Bronchial epithelial cell (primary cell): Measurements from ENCODE around the gene SLC16A9. TPM values are rescaled to one million over a fixed set of nuclear protein-coding genes. Genes with fewer than 3 reads are reported as not detected.

Source experiments
- DNase-seq: peaks from one replicate; pipeline ENCODE4 v3.0.0-alpha.2; 2010; ENCODE audit warnings: low read depth
- FAIRE-seq: peaks from 2 replicates; lab custom pipeline; 2011; peaks lifted over from hg19 to GRCh38; lab: Jason Lieb, UNC
- H3K27me3 ChIP-seq: 2 replicates; pipeline ENCODE4 v1.5.1; 2011; ENCODE audit warnings: low read length; ENCODE audit not compliant: control insufficient read depth, insufficient read depth
- H3K36me3 ChIP-seq: 2 replicates; pipeline ENCODE4 v1.5.1; 2011; ENCODE audit warnings: low read length; ENCODE audit not compliant: control insufficient read depth, insufficient read depth
- H3K4me3 ChIP-seq: 2 replicates; pipeline ENCODE4 v1.5.1; 2011; ENCODE audit warnings: mild to moderate bottlenecking, low read depth, low read length, control low read depth
- total RNA-seq: library from RNA; depleted of rRNA; stranded (reverse); fragments of >200 nt; gene quantifications from 2 replicates; pipeline ENCODE4 v1.2.1, GENCODE V29; 2014
- TF ChIP-seq, protein P1 (sequence below): IDR thresholded peaks from 2 replicates; pipeline ENCODE4 v1.5.1; 2011; ENCODE audit warnings: mild to moderate bottlenecking, moderate library complexity, low read length, control low read depth, inconsistent platforms; ENCODE audit not compliant: insufficient read depth, severe bottlenecking

Gene SLC16A9
- total RNA-seq, 1 donor from 2014 or later: 2.9 TPM

DNA sequence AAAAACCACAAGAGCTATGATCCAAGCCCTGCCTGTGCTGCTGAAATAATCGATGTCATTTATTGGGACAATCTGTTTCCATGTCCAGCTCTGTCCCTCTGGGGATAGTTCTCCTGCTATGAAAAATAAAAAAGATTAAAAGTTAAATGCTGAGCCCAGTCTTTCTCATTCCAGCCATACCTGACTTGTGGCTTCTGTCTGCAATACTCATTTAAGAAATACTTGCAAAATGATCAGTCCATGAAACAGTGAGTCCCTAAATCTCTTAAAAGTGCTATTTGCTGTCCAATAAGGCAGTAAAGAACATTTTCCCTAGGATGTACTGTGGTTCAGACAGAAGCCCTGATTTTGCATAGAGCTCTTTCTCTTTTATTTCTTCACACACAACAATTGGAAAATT lies 91.7 kb downstream of the SLC16A9 start:
- DNase-seq (no peak), FAIRE-seq (no peak)
- Histone ChIP-seq H3K4me3 (no peak overlapping the region), H3K27me3 (no peaks in the 10 kb centered on the region), H3K36me3 (no peaks in the 10 kb centered on the region)
- TF ChIP-seq, protein P1, sequence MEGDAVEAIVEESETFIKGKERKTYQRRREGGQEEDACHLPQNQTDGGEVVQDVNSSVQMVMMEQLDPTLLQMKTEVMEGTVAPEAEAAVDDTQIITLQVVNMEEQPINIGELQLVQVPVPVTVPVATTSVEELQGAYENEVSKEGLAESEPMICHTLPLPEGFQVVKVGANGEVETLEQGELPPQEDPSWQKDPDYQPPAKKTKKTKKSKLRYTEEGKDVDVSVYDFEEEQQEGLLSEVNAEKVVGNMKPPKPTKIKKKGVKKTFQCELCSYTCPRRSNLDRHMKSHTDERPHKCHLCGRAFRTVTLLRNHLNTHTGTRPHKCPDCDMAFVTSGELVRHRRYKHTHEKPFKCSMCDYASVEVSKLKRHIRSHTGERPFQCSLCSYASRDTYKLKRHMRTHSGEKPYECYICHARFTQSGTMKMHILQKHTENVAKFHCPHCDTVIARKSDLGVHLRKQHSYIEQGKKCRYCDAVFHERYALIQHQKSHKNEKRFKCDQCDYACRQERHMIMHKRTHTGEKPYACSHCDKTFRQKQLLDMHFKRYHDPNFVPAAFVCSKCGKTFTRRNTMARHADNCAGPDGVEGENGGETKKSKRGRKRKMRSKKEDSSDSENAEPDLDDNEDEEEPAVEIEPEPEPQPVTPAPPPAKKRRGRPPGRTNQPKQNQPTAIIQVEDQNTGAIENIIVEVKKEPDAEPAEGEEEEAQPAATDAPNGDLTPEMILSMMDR: no peak

DNA sequence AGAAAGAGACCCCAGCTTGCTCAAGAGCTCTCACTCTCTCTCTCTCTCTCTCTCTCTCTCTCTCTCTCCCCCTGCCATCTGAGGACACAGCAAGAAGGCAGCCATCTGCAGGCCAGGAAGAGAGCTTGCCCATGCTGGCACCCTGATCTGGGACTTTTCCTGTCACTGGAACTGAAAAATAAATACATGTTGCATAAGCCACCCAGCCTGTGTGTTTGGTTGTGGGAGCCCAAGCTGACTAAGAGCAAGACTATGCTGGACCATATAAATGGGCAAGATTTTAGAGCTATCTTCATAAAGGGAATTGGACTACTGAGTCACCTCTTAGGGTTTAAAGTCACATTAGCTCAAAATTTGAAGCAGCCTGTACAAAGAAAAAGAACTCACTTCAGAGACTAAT lies 98.6 kb downstream of the SLC16A9 start:
- H3K27me3 ChIP-seq: no peaks in the 10 kb centered on the region
- no peak for DNase-seq
- H3K4me3 ChIP-seq: no peak overlapping the region
- no peaks in the 10 kb centered on the region for H3K36me3 ChIP-seq
- no peak for FAIRE-seq
- TF ChIP-seq, protein P1: no peak

- TF ChIP-seq, protein P1: no peak
Measured at GRCh38 chr10:59607970-59608369, 101.7 kb downstream of the SLC16A9 start.

DNA sequence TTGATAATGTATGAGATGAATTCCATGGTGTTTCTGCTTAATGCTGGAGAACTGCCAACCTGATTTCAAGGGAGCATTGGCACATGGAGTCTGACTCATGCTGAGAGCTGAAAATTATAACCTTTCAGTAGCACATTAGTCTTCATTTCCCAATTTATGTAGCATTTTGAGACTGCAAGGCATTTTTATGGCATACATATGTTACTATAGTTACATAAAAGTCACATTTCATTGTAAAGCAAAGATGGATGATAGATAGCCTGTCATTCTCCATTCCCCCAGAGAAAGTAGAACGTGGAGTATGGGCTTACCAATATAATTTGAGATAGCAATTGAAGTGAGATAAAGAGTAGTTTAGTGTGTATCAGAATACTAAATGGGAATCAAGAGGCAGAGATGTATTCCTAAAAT lies 103.1 kb downstream of the SLC16A9 start:
- FAIRE-seq: no peak
- no peaks in the 10 kb centered on the region for H3K36me3 ChIP-seq
- peak; percentile 62 for DNase-seq
- TF ChIP-seq, protein P1: no peak
- no peak overlapping the region for H3K4me3 ChIP-seq
- no peaks in the 10 kb centered on the region for H3K27me3 ChIP-seq

More at GRCh38 chr10:59607970-59608369, 101.7 kb downstream of the SLC16A9 start:
- Histone ChIP-seq H3K36me3 (no peaks in the 10 kb centered on the region), H3K27me3 (no peaks in the 10 kb centered on the region), H3K4me3 (no peak overlapping the region)
- FAIRE-seq: no peak
- no peak for DNase-seq

DNA sequence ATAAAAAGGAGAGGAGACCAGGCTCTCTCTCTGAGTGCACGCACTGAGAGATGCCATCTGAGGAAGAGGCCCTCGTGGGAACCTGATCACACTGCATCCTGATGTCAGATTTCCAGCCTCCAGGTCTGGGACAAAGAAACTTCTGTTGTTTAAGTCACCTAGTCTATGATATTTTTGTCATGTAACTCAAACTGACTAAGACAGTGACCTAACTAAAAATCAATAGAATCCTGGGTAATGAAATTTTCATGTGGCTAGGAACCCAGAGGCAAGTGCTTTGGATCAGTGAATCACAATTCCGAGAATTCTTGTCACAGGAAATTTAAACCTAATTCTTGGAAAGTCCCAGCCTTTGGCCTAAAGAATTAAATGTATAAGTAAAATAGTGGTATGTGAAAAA lies 107.7 kb downstream of the SLC16A9 start:
- no peaks in the 10 kb centered on the region for H3K36me3 ChIP-seq
- no peaks in the 10 kb centered on the region for H3K27me3 ChIP-seq
- TF ChIP-seq, protein P1: no peak
- DNase-seq (no peak), FAIRE-seq (no peak)
- H3K4me3 ChIP-seq: no peak overlapping the region

Other genes with a start within 250 kb of the SLC16A9 start
- not detected in 2 replicates for gene MRLN, start 43.6 kb upstream of the SLC16A9 start, total RNA-seq
- gene CCDC6, start 196.7 kb upstream of the SLC16A9 start, total RNA-seq: 24.0 and 24.6 TPM in 2 replicates